HG02642 (cell line): ENCODE data around the gene PAPSS1.

ENCODE experiments used
- ATAC-seq: cut with Tn5 transposase; IDR thresholded peaks from one replicate; pipeline ENCODE4 v1.9.1; 2021; ENCODE audit warnings: mild to moderate bottlenecking; ENCODE audit not compliant: unreplicated experiment, poor library complexity

The PAPSS1 gene

GRCh38 chr4:107575243-107575642 lies 144.8 kb downstream of the PAPSS1 start:
- ATAC-seq: no peak

- ATAC-seq: no peak
Measured at GRCh38 chr4:107572281-107572680, 147.8 kb downstream of the PAPSS1 start.

GRCh38 chr4:107570952-107571351 lies 149.1 kb downstream of the PAPSS1 start:
- no peak for ATAC-seq

GRCh38 chr4:107564326-107564725 lies 155.7 kb downstream of the PAPSS1 start:
- no peak for ATAC-seq
